Measurements from ENCODE around the gene PID1. TPM values are rescaled to one million over a fixed set of nuclear protein-coding genes. Genes with fewer than 3 reads are reported as not detected.
"Not testable (repeated sequence)": the region's sequence is repeated elsewhere in the genome, so short reads cannot be mapped to it uniquely, and the experiment has no call there.

PID1 gene
- total RNA-seq, 2 donors from 2014 or later: 33.8 to 42.4 TPM

GRCh38 chr2:229230256-229230655 is 40.8 kb downstream of the PID1 start:
- intact Hi-C loops (cut with DNase I): no loop called here
- no peak for DNase-seq (ENCODE audit: low spot score)

- no peak for DNase-seq (ENCODE audit: low spot score)
- intact Hi-C loops (cut with DNase I): no loop called here
Observed at GRCh38 chr2:229226382-229226781, 44.7 kb downstream of the PID1 start.

- intact Hi-C loops (cut with DNase I): no loop called here
- DNase-seq (ENCODE audit: low spot score): no peak
Observed at GRCh38 chr2:229223107-229223506, 48.0 kb downstream of the PID1 start.

GRCh38 chr2:229221641-229222040 is 49.4 kb downstream of the PID1 start:
- no peak for DNase-seq (ENCODE audit: low spot score)

GRCh38 chr2:229220254-229220653 is 50.8 kb downstream of the PID1 start:
- intact Hi-C loops (cut with DNase I): no loop called here
- DNase-seq (ENCODE audit: low spot score): no peak

More at GRCh38 chr2:229221641-229222040, 49.4 kb downstream of the PID1 start:
- intact Hi-C loops (cut with DNase I): no loop called here

GRCh38 chr2:229218329-229218921 is 52.7 kb downstream of the PID1 start:
- intact Hi-C loops (cut with DNase I): no loop called here

GRCh38 chr2:229212241-229212640 is 58.8 kb downstream of the PID1 start:
- intact Hi-C loops (cut with DNase I): no loop called here
- DNase-seq (ENCODE audit: low spot score): no peak

More at GRCh38 chr2:229218329-229218921, 52.7 kb downstream of the PID1 start:
- DNase-seq (ENCODE audit: low spot score): no peak

- DNase-seq (ENCODE audit: low spot score): no peak
- intact Hi-C loops (cut with DNase I): no loop called here
Observed at GRCh38 chr2:229210641-229211040, 60.4 kb downstream of the PID1 start.

GRCh38 chr2:229206548-229206947 is 64.5 kb downstream of the PID1 start:
- no peak for DNase-seq (ENCODE audit: low spot score)
- intact Hi-C loops (cut with DNase I): no loop called here

- no peak for DNase-seq (ENCODE audit: low spot score)
- intact Hi-C loops (cut with DNase I): no loop called here
Observed at GRCh38 chr2:229205704-229206103, 65.4 kb downstream of the PID1 start.

GRCh38 chr2:229202646-229203045 is 68.4 kb downstream of the PID1 start:
- intact Hi-C loops (cut with DNase I): no loop called here
- no peak for DNase-seq (ENCODE audit: low spot score)

GRCh38 chr2:229201521-229201920 is 69.6 kb downstream of the PID1 start:
- intact Hi-C loops (cut with DNase I): no loop called here
- no peak for DNase-seq (ENCODE audit: low spot score)

GRCh38 chr2:229199267-229199666 is 71.8 kb downstream of the PID1 start:
- intact Hi-C loops (cut with DNase I): no loop called here
- DNase-seq (ENCODE audit: low spot score): no peak

- no peak for DNase-seq (ENCODE audit: low spot score)
- intact Hi-C loops (cut with DNase I): no loop called here
Observed at GRCh38 chr2:229196448-229196847, 74.6 kb downstream of the PID1 start.

- DNase-seq (ENCODE audit: low spot score): no peak
- intact Hi-C loops (cut with DNase I): no loop called here
Observed at GRCh38 chr2:229195346-229195947, 75.6 kb downstream of the PID1 start.

- DNase-seq (ENCODE audit: low spot score): no peak
- intact Hi-C loops (cut with DNase I): no loop called here
Observed at GRCh38 chr2:229193281-229193680, 77.8 kb downstream of the PID1 start.

- no peak for DNase-seq (ENCODE audit: low spot score)
- intact Hi-C loops (cut with DNase I): no loop called here
Observed at GRCh38 chr2:229191413-229191812, 79.7 kb downstream of the PID1 start.

- intact Hi-C loops (cut with DNase I); DNase-seq (ENCODE audit: low spot score): not testable (repeated sequence)
Observed at GRCh38 chr2:229187123-229187522, 84.0 kb downstream of the PID1 start.

GRCh38 chr2:229181641-229182040 is 89.4 kb downstream of the PID1 start:
- intact Hi-C loops (cut with DNase I): no loop called here
- DNase-seq (ENCODE audit: low spot score): no peak

GRCh38 chr2:229180658-229181057 is 90.4 kb downstream of the PID1 start:
- DNase-seq (ENCODE audit: low spot score): no peak
- intact Hi-C loops (cut with DNase I): no loop called here

GRCh38 chr2:229179628-229180027 is 91.5 kb downstream of the PID1 start:
- no peak for DNase-seq (ENCODE audit: low spot score)
- intact Hi-C loops (cut with DNase I): no loop called here
